ENCODE results near the gene TTC9B. TPM values are rescaled to one million over a fixed set of nuclear protein-coding genes. Genes with fewer than 3 reads are reported as not detected.

TTC9B gene
- total and polyA plus RNA-seq, 2 of the 8 experiments (the other 6 are each of a cell fraction or from before 2014, with no cell fraction given) = 0.26 TPM; not detected in 1

- Histone ChIP-seq H3K4me2 (ENCODE audit: insufficient read depth in 1 of 2, low read depth in 2 of 2, low read length in 2 of 2) (no peak overlapping the region), H2BK5ac (ENCODE audit: low read depth, low read length) (no peak overlapping the region), H3K23me2 (ENCODE audit: low read depth, low read length) (no peaks in the 10 kb centered on the region), H3K36me3 (ENCODE audit: control insufficient read depth in 2 of 4, insufficient read depth in 4 of 4, low read length in 3 of 4) (peaks cover 4 to 32% (median 13%) of the 10 kb centered on the region in 4 experiments; a peak in 6 of 8 replicates), H4K20me1 (replicated peaks in 1 of 2; ENCODE audit: control insufficient read depth in 1 of 2, insufficient read depth in 2 of 2, low read length in 2 of 2) (peaks cover 0 to 11% of the 10 kb centered on the region in 2 experiments), H4K91ac (replicated peaks; ENCODE audit: insufficient read length, low read length) (no peak overlapping the region), H2BK20ac (ENCODE audit: low read length) (no peak overlapping the region), H3K9ac (replicated peaks in 1 of 4; ENCODE audit: extremely low read depth in 1 of 4, low read depth in 3 of 4, low read length in 3 of 4) (no peak overlapping the region), H3K4me1 (replicated peaks in 1 of 4; ENCODE audit: control insufficient read depth in 3 of 4, insufficient read depth in 4 of 4, low read length in 3 of 4) (peaks cover 0 to 2% (median 0%) of the 10 kb centered on the region in 4 experiments; a peak in 1 of 7 replicates), H3K79me2 (ENCODE audit: control insufficient read depth in 1 of 2, insufficient read depth in 2 of 2, low read length in 2 of 2) (no peaks in the 10 kb centered on the region), H3K27me3 (replicated peaks in 1 of 4; ENCODE audit: control insufficient read depth in 3 of 4, extremely low read depth in 1 of 4, insufficient read depth in 3 of 4, low read length in 3 of 4) (no peaks in the 10 kb centered on the region), H3K14ac (ENCODE audit: insufficient read length) (no peak overlapping the region), H2AFZ (ENCODE audit: low read length) (no peak overlapping the region), H3K4me3 (ENCODE audit: extremely low read depth in 1 of 4, insufficient read depth in 2 of 4, low read depth in 3 of 4, low read length in 4 of 4) (no peak overlapping the region), H2BK12ac (ENCODE audit: low read depth, low read length) (no peak overlapping the region), H4K8ac (ENCODE audit: extremely low read depth, insufficient read depth, low read length) (no peak overlapping the region), H3K4ac (replicated peaks; ENCODE audit: insufficient read length, low read depth, low read length) (no peak overlapping the region), H4K5ac (ENCODE audit: insufficient read length, low read depth, low read length) (no peak overlapping the region), H3K79me1 (ENCODE audit: low read depth, low read length) (peaks cover 2% of the 10 kb centered on the region; the same call in 1 of the 2 replicates), H3K23ac (ENCODE audit: insufficient read length) (no peak overlapping the region), H3K56ac (replicated peaks; ENCODE audit: insufficient read length, low read depth, low read length) (no peak overlapping the region), H2AK5ac (ENCODE audit: low read depth, low read length) (no peak overlapping the region), H3K18ac (ENCODE audit: extremely low read depth, low read length) (no peak overlapping the region), H2BK15ac (ENCODE audit: low read length) (no peak overlapping the region), H3K9me3 (ENCODE audit: insufficient read depth in 2 of 2, low read depth in 1 of 2, low read length in 1 of 2) (no peaks in the 10 kb centered on the region), H2BK120ac (replicated peaks; ENCODE audit: low read depth, low read length) (no peak overlapping the region), H3K27ac (ENCODE audit: low read depth, low read length) (no peak overlapping the region)
- TF ChIP-seq RAD21 (IDR thresholded peaks at IDR 0.05 in 1 of 2, conservative IDR thresholded peaks at IDR 0.05 in 1 of 2; ENCODE audit: low read depth in 2 of 2, low read length in 2 of 2) (no peak), JUN (IDR thresholded peaks at IDR 0.05; ENCODE audit: low read depth, low read length) (no peak), SIRT6 (IDR thresholded peaks at IDR 0.05; ENCODE audit: low read length) (no peak), SIX5 (IDR thresholded peaks at IDR 0.05; ENCODE audit: low read depth, low read length) (no peak), KDM5A (IDR thresholded peaks at IDR 0.05; ENCODE audit: low read length) (no peak), TAF7 (optimal IDR thresholded peaks at IDR 0.05; ENCODE audit: borderline replicate concordance, low read depth, low read length) (no peak), SIN3A (conservative IDR thresholded peaks at IDR 0.05 in 1 of 2, IDR thresholded peaks at IDR 0.05 in 1 of 2; ENCODE audit: low read depth in 1 of 2, low read length in 2 of 2) (no peak)
- CTCF ChIA-PET (ENCODE audit: partially characterized antibody) = interaction anchor here (0.6 kb wide), 1 partner anchor 184 kb away, joined by 3 read pairs; no protein-coding TSS in a partner anchor
- FAIRE-seq = no peak
- no peak for DNase-seq (ENCODE audit: low read depth in 1 of 2, low spot score in 2 of 2)
- WGBS, 2 experiments (ENCODE audit: extremely low coverage in 1 of 2, insufficient coverage in 1 of 2, insufficient read length in 1 of 2, insufficient replicate concordance in 2 of 2, low coverage in 1 of 2, low lambda C conversion rate in 2 of 2, missing lambda C conversion rate in 1 of 2) = 87% methylated on average over 8 of the region's 9 CpGs; no CpG with 5 or more reads in 1 of the 2 experiments
- POLR2A ChIA-PET (ENCODE audit: partially characterized antibody) = interaction anchor here (0.7 to 0.9 kb wide), 2 partner anchors 77 to 562 kb away, joined by 3 read pairs; no protein-coding TSS in a partner anchor
Measured at GRCh38 chr19:40238775-40239174, 20.6 kb upstream of the TTC9B start.

Measured in H1 (cell line).